CD4-positive, alpha-beta T cell treated with Interleukin-12 subunit alpha and Interleukin-12 subunit beta, for 1 hour (primary cell): ENCODE data around the gene GFRA1.
"Not testable (repeated sequence)": the region's sequence is repeated elsewhere in the genome, so short reads cannot be mapped to it uniquely, and the experiment has no call there.

Experiments
- DNase-seq: peaks from one replicate; pipeline ENCODE4 v3.0.0-alpha.2; 2020

GFRA1 gene

DNA sequence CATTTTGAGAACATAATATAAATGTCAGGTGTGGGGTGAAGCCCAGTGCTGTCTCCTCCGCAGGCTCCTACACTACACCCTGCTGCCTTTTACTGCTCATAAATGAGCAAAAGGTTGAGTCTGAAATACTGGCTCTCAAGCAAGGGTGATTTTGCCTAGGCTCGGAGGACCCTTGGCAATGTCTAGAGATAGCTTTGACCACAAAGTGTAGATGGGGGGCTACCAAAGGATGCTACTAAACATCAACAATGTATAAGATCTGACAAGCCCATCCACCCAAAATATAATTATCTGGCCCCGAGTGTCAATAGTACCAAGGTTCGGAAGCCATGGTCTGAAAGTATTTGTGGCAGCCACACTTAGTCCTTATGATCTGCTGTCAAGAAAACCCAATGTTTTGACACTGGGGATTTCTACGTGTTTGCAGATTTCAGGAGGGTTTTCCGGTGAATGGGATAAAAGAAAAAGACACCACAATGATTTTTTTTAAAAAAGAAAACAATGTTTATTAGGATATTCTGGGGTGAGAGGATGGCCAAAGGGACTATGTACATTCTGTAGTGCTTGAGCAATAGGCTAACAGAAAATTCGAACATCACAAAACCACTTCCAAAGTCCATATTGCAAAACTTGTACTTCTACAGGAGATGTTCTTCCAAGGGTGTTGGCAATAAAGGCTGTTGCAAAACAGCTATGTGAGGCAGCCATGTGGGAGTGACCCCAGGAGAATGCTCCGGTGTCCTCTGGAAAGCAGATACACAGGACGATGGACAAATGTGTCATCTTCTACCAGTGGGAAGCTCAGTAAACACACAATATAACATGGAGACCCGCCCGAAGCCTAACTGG lies 216.3 kb downstream of the GFRA1 start:
- no peak for DNase-seq

DNA sequence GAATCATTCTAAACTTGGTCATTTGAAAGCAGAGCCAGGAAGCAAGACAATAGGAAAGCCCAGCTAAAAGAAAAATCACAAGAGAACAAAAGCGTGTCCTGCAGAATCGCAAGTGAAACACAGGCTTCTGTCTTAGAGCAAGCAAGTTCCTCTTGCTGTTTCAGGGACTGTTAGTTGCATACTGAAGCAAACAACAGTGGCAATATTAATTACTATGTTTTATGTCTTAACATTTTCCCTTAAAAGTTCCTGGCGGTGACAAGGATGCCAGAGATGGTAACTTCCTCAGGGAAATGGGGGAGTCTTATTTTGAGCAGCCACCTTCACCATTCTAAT lies 217.1 kb downstream of the GFRA1 start:
- no peak for DNase-seq

DNA sequence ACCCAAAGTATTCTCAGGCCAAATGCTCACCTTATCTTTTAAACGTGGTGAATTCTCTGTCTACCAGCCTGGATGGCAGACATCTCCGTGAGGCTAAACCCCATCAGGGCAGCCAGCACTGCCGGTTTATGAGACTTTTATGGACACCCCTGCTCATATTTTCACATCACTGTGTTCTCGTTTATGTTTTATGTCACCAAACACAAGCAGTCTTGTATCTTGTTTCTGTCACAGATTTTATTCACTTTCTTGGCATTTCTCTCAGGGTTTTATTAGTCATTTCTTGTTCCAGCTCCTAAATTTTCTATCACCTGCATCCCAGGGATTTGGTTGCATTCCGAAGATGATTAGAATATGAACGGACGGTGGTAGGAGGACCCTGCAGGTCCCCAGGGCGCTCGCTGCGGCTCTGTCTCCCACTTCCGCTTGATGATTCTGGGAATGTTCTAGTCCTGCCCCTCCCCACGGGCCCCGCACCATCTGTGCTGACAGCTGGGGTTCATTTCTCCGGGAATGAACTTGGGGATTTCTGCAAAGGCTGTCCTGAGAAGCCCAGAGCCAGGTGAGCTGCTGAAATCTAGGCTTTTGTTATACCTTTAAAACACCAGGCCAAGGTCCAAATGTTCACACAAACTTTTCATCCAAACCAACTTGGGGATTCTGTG lies 217.6 kb downstream of the GFRA1 start:
- no peak for DNase-seq

DNA sequence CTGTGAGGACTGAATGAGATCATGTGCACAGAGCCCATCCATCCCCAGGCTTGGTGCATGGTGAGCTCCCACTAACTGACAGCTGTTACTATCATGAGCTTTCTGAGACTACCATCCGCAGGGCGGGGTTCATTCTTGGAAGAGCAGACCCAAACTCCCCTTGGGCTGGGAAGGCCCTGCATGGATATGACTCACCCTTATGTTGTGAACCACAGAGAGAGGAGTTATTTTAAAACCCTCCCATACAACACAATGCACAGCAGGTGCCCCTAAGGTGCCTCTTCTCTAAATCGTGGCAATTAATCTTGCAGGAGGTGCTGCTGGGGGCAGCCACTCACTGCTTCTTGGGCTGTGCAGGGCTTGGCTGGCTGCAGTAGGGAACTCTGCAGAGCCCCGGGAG lies 219.1 kb downstream of the GFRA1 start:
- DNase-seq: no peak

DNA sequence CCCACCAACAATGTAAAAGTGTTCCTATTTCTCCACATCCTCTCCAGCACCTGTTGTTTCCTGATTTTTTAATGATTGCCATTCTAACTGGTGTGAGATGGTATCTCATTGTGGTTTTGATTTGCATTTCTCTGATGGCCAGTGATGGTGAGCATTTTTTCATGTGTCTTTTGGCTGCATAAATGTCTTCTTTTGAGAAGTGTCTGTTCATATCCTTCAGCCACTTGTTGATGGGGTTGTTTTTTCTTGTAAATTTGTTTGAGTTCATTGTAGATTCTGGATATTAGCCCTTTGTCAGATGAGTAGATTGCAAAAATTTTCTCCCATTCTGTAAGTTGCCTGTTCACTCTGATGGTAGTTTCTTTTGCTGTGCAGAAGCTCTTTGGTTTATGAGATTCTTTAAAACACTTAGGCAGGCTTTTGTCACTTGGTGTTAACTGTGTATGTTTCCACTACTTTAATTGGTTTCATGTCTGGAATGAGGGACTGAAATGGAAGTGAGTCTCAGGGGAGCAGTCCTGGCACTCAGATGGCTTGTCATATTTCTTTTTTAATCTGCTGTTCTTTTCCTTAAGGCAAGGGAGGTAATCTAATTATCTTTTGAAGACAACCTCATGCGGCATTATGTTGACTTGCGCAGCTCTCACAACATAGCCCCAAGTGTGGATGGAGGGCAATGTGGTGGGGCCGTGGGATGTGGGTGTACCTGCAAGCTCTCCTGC lies 219.8 kb downstream of the GFRA1 start:
- DNase-seq: not testable (repeated sequence)

DNA sequence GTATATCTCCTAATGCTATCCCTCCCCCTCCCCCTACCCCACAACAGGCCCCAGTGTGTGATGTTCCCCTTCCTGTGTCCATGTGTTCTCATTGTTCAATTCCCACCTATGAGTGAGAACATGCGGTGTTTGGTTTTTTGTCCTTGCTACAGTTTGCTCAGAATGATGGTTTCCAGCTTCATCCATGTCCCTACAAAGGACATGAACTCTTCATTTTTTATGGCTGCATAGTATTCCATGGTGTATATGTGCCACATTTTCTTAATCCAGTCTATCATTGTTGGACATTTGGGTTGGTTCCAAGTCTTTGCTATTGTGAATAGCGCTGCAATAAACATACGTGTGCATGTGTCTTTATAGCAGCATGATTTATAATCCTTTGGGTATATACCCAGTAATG lies 220.5 kb downstream of the GFRA1 start:
- not testable (repeated sequence) for DNase-seq

DNA sequence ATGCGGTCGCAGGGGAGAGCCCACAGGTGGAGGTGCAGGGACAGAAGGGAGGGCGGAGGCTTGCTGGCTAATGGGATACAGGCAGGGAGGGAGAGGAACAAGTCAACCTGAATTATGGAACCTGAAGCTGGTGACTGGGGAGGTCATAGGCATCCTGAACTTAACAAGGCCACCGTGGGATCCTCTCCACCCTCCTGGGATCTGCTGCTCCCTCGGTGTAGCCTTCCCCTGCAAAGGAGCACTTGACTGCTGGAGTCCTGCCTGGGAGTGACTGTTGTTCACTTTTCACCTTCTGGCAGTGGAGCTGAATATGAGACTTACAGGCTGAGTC lies 223.1 kb downstream of the GFRA1 start:
- DNase-seq: no peak

DNA sequence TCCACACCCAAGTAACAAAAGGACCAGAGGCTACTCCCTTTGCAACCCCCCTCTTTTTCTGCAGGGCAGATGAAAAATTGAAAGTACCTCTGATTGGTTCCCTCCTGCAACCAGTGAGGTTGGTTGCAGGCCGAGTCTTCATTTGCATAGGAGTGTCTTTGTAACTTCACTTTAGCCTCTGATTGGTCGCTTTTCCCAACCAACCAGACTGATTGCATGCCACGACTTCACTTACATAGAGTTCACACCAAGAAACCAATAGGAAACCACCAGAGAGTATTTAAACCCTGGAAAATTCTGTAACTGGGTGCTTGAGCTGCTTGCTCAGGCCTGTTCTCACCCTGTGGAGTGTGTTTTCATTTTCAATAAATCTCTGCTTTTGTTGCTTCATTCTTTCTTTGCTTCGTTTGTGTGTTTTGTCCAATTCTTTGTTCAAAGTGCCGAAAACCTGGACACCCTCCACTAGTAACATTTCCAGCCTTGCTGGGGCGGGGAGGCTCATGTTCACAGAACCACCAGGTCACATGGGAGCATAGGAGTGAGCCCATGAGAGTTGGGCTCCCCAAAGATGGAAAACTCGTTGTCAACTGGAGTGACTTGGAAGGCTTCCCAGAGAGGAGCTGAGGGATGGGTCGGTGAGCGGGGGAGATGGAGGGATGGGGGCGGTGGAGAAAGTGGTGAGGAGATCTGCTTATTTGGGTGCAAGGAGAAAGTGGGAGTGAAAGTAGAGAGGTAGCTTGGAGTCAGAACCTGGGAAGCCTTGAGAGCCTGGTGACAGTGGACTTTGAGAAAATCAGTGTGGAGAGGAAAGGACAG lies 223.6 kb downstream of the GFRA1 start:
- DNase-seq: no peak

DNA sequence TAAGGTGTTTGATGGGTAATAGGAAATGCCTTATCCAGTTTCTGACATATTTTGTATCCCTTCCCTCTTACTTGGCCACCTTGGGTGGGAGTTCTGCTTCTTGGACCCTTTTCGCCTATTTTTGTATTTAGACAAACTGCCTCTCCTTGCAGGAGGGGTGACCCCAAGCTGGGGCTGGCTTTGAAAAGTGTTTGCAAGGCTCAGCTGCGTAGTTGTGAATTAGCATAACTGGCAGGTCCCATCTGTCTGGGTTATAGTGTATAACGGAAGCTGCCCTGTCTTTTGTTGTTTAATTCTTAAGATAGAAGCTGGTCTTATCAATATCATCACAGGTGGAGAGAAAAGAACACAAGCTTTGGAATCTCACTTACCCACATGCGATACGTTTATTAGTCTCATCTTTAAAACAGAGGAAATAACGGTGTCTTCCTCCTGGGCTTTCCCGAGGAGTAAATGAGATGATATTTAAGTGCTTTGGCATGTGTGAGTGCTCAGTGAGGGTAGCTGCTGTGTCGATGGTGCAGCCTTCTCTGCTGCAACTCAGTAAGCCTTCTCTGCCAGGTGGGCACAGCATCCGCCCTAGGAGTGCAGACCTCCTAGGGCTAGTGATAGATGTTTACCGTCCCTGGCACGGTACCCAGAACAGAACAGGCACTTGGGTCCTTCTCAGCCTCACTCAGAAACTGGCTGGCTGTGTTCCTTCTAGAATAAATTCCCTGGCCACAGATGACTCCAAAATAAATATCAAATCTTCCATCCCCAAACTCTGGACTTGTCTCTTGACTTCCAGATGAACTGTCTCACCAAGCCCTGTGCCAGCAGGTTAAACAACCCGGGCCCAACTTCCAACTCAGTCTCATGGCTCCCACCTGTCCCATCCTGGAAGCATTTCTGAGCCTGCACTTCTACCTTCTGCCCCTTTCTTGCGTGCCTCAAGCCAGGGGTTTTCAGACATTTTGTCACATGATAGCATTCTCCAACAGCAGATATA lies 227.3 kb downstream of the GFRA1 start:
- no peak for DNase-seq

DNA sequence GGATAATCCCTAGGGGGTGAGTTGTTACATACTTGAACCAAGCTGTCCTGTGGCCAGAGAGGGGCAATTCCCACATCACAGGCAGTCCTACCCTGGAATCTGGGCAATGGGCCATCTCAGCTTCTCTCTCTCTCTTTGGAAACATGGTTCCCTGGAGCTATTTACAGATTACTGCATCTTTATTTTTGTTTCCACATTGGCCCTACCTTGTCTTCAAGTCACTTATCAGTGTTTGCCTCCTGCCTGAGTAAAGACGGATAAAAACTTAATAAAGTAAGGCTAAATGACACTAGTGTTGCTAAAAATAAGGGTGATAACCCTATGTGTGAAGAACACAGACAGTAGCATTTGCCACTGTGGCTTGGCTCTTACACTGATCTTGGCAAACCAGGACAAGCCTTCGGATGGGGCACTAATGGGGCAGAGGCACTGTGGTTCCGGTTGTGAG lies 228.2 kb downstream of the GFRA1 start:
- no peak for DNase-seq

DNA sequence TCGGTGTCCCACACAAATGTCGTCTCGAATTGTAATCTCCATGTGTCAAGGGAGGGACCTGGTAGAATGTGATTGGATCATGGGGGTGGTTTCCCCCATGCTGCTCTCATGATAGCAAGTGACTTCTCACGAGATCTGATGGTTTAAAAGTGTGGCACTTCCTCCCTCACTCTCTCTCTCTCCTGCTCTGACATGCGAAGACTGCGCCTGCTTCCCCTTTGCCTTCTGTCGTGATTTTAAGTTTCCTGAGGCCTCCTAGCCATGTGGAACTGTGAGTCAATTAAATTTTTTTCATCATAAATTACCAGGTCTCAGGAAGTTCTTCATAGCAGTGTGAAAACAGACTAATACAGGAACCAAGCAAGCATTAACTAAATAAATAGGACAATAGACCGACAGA lies 229.1 kb downstream of the GFRA1 start:
- DNase-seq: no peak

DNA sequence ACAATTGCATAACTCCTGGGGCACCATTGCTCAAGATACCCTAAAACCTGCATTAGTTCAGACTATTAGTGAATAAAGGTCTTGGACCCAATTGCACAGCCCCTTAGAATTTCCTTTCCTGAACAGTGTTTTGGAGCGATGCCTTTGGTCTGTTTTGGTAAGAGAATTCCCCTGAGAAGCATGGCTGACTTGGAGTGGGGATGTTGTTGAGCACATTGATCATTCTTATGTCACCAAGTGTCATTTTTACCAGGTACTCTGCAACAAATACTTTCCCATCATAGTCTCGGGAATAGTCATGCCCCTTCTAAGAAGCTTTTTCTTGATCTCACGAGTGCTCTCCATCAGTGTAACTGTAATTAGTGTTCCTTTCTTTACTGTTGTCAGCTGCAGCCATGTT lies 229.7 kb downstream of the GFRA1 start:
- DNase-seq: no peak

DNA sequence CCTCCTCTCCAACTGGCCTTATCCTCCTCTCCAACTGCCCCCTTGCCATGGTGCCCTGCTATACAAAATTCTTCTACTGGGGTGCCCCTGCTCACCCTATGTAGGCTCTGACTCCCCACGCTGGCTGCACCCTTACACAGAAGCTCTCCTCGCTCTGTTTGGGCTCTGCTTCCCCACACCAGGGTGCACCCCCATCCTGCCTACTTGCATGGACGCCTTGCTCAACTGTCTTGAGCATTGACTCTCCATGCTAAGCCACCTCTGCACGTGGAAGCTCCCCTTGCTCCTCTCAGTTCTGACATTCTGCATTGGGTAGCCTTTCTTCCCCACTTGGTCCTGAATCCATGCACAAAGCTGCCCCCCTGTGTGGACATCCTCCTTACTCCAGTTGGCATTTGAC lies 231.1 kb downstream of the GFRA1 start:
- no peak for DNase-seq

DNA sequence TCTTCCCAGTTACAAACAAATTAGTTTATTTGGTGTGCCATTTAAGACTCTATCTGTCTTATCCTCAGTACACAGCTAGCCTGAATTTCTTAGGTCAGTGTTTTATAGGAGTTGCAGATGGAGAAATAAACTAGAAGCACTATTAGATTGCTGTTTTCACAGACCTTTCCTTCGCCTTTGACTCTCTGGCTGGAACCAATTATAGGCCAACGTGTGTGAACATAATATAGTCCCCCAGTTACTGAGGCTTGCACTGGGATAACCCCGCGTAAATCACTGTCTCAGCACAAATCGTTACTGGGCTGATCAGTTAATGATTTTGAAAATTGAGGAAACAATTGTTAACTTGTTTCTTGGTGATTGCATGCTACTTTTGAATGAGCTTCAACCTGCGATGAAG lies 233.4 kb downstream of the GFRA1 start:
- no peak for DNase-seq

DNA sequence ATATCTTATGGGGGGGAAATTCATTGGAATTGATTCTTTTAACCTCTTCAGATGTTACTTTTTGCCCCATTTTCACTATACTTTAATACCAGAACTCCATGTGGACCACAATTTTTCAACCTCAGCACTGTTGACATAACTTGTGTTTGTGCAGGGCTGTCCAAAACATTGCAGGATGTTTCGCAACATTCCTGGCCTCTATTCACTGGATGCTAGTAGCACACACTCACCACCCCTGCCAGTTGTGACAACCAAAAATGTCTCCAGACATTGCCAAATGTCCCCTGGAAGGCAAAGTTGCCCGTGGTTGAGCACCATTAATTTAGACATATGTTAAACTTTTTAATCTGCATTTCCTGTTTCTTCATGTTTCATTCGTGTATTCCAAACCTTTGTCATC lies 234.7 kb downstream of the GFRA1 start:
- DNase-seq: no peak

DNA sequence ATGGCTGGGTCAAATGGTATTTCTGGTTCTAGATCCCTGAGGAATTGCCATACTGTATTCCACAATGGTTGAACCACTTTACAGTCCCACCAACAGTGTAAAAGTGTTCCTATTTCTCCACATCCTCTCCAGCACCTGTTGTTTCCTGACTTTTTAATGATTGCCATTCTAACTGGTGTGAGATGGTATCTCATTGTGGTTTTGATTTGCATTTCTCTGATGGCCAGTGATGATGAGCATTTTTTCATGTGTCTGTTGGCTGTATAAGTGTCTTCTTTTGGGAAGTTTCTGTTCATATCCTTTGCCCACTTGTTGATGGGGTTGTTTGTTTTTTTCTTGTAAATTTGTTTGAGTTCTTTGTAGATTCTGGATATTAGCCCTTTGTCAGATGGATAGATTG lies 237.6 kb downstream of the GFRA1 start:
- not testable (repeated sequence) for DNase-seq

DNA sequence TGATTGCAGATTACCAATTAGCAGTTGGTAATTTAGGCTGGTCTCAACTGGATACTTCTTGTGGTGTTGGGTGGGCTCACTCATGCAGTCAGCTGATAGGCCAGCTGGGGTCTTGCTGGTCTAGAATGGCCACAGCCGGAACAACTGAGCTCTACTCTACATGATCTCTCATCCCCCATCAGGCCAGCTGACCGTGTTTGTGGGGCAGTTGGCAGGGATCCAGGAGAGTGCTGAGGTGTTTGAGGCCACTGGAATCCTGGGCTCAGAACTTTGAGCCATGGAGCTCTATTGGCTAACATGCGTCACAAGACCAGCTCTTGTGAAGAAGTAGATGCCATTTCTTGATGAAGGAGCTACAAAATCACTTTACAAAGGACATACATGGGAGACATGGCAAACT lies 242.4 kb downstream of the GFRA1 start:
- no peak for DNase-seq

DNA sequence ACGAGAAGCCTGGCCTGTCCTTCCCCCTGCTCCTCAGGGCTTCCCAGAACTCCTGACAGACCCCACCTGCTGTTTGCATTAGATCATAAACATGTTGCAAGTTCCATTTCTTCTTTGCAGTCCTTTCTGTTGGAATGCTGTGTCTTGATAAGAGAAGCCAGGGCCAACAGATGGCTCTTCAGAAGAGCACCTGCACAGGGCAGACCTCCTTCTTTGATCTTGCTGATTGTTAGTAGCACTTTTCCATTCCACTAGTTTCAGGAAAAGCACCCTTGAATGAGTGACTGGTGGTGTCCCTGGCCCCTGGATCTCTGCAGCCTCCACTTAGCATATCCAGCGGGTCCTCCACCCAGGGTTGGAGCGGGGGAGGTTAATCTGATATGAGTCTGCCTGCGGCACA lies 243.2 kb downstream of the GFRA1 start:
- DNase-seq: no peak

DNA sequence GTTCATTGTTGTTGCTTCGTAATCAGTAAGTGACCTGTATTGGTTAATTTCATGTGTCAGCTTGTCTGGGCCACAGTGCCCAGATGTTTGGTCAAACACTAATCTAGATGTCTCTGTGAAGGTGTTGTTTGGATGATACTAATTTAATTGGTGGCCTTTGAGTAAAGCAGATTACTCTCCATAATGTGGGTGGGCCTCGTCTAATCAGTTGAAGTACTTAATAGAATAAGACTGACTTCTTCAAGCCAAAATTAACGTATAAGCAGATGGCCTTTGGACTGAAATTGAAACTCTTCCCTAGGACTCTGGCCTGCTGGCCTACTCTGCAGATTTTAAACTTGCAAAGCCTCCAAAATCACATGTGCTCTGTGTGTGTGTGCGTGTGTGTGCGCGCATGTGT lies 245.7 kb downstream of the GFRA1 start:
- DNase-seq: no peak

DNA sequence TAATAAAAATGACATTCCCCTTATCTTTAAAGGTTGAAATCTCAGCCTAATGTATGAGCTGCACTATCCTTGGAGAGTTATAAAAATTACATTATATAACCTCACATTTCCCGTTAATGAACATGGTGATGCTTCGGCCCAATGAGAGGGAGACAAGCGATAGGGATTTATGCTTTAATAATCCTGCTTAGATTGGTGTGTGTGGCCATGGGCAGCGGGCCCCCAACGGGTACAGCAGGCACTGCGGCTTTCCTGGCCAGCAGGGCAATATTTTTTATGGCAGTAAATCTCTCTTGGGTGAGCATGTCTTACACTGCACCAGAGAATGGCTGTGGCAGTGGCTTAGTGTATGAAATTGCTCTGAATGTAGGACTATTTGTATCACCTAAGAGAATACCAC lies 246.3 kb downstream of the GFRA1 start:
- DNase-seq: no peak

DNA sequence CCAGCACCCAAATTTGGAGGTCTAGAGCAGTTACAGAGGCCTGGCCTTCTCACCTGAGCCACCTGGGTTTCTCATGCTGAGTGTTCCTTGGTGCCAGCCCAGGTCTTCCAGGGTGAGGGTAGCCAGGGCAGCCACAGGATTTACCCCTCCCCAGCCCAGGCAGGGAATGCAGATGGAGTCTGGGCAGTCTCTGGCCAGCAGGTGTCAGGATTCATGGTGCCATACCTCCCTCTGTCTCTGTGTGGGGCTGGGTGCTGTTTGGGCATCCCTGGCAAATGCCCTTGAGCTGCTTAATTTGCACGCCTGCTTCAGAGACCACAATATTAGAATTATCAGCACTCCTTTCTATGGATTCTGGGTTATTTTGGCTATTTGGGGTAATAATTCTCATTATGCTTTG lies 246.7 kb downstream of the GFRA1 start:
- DNase-seq: no peak

DNA sequence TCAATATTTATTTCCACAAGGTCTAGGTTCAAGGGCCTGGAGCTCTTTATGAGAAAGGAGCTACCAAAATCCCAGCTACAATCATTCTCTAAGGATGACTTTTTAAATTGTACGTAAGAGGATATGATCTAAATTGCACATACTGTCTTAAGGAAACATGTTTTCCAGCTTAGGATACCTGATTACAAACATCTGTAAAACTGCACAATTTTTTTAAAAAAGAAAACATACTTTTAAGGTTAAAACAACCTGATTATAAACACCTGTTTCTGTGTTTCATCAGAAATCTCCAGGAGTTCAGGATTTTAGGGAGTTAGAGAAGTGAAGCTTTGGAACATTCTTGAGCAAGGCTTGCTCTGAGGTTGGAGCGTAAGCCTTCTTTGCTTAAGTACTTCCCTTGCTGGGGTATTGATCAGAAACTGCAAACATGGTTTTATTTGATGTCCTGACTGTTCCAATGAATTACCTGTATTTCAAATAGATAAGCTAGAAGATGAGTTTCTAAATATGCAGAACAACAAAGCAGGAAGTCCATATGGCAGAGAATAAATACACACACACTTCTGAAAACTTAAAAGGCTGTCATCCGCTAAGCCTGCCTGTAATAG lies 248.6 kb downstream of the GFRA1 start:
- no peak for DNase-seq
